ENCODE measurements around the gene DHRS11. TPM values are rescaled to one million over a fixed set of nuclear protein-coding genes. Genes with fewer than 3 reads are reported as not detected.

DHRS11 gene, protein sequence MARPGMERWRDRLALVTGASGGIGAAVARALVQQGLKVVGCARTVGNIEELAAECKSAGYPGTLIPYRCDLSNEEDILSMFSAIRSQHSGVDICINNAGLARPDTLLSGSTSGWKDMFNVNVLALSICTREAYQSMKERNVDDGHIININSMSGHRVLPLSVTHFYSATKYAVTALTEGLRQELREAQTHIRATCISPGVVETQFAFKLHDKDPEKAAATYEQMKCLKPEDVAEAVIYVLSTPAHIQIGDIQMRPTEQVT
- total RNA-seq = 100 to 1,000 TPM; 146 to 295 (median 162) TPM
- long read RNA-seq, donor 1, full-length matches to known transcripts = 178 of 247 reads
- long read RNA-seq, donor 1, partial matches to known transcripts = 22 of 247 reads
- long read RNA-seq, donor 1, other reads (novel, unspliced or antisense) = 47 of 247 reads
- long read RNA-seq, donor 2, full-length matches to known transcripts = 5 of 10 reads
- long read RNA-seq, donor 2, partial matches to known transcripts = 4 of 10 reads
- long read RNA-seq, donor 2, other reads (novel, unspliced or antisense) = 1 of 10 reads

DNA sequence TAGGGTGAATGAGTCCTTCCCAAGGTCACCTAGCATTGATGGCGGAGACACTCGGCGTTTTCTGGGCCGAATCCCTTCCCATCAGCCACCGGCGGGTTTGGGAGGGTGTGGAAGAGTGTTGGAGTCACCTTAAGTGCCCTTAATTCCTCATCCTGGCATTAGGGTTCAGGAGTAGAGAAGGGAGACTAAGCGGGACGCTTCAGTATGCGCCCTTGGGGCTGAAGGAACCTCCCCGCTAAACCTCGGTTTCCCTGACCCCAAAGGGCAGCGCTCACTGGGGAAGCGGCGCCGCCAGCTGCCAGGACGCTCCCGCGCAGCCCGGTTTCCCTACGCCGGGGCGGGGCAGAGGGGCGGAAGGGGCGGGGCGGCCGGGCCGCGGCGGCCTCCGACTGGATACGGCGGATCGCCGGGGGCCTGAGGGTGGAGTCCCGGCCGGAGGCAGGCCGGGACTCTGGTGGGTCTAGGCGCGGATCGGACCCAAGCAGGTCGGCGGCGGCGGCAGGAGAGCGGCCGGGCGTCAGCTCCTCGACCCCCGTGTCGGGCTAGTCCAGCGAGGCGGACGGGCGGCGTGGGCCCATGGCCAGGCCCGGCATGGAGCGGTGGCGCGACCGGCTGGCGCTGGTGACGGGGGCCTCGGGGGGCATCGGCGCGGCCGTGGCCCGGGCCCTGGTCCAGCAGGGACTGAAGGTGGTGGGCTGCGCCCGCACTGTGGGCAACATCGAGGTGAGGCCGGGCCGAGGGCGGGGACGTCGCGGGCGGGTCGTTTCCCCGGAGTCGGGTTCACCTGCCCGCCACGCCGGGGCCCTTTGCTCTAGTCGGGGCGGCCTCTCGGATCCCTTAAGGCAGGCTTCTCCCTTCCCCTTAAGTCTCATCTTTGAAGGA lies at the start of gene DHRS11:
Gene DHRS11, plus strand, starts transcription at position 446 of the 882 bp plus-strand sequence. Its CDS starts 131 bp downstream, at position 577.
- TF ChIP-seq, protein P1, sequence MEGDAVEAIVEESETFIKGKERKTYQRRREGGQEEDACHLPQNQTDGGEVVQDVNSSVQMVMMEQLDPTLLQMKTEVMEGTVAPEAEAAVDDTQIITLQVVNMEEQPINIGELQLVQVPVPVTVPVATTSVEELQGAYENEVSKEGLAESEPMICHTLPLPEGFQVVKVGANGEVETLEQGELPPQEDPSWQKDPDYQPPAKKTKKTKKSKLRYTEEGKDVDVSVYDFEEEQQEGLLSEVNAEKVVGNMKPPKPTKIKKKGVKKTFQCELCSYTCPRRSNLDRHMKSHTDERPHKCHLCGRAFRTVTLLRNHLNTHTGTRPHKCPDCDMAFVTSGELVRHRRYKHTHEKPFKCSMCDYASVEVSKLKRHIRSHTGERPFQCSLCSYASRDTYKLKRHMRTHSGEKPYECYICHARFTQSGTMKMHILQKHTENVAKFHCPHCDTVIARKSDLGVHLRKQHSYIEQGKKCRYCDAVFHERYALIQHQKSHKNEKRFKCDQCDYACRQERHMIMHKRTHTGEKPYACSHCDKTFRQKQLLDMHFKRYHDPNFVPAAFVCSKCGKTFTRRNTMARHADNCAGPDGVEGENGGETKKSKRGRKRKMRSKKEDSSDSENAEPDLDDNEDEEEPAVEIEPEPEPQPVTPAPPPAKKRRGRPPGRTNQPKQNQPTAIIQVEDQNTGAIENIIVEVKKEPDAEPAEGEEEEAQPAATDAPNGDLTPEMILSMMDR (IDR thresholded peaks at IDR 0.05) = no peak
- ATAC-seq = peak; percentile 91
- DNase-seq = peak; percentile 91 to 95 (median 91)
- Histone ChIP-seq H3K36me3 (ENCODE audit: low read depth) (no peaks in the 10 kb centered on the region), H3K9me3 (no peaks in the 10 kb centered on the region), H3K4me1 (ENCODE audit: low read depth) (peaks cover 33% of the 10 kb centered on the region), H3K4me3 (peak within 1 kb of the TSS; percentile 87)
- intact Hi-C loops (cut with DNase I, micrococcal nuclease) = no loop called here

DNA sequence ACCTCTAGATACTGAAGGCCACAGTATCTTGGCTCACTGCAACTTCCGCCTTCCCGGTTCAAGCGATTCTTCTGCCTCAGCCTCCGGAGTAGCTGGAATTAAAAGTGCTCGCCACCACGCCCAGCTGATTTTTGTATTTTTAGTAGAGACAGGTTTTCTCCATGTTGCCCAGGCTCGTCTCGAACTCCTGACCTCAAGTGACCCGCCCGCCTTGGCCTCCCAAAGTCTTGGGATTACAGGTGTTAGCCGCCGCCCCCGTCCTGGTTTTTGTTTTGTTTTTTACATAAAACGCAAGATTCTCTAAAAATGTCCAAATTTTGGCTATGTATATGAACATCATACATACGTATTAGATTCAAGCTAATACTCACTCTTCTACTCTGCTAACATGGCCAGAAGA lies 48.9 kb upstream of the DHRS11 start:
- intact Hi-C loops (cut with DNase I, micrococcal nuclease) = no loop called here
- no peak for ATAC-seq
- Histone ChIP-seq H3K36me3 (ENCODE audit: low read depth) (no peaks in the 10 kb centered on the region), H3K4me3 (no peak overlapping the region), H3K4me1 (ENCODE audit: low read depth) (peaks cover 28% of the 10 kb centered on the region), H3K9me3 (no peaks in the 10 kb centered on the region)
- no peak for DNase-seq
- TF ChIP-seq, protein P1 (IDR thresholded peaks at IDR 0.05) = no peak

DNA sequence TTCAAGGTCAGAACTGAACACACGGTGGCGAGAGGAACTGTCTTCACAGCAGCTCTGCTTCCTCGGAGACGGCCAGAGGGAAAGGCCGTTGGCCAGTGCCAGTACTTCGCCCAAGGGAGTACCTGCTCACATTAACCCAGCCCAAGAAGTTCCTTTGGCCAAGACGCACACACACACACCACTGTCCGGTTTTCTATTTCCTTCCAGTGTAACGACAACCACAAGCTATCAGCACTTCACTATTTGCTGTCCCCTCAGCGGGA lies 47.7 kb upstream of the DHRS11 start:
- peak; percentile 17 for ATAC-seq

DNA sequence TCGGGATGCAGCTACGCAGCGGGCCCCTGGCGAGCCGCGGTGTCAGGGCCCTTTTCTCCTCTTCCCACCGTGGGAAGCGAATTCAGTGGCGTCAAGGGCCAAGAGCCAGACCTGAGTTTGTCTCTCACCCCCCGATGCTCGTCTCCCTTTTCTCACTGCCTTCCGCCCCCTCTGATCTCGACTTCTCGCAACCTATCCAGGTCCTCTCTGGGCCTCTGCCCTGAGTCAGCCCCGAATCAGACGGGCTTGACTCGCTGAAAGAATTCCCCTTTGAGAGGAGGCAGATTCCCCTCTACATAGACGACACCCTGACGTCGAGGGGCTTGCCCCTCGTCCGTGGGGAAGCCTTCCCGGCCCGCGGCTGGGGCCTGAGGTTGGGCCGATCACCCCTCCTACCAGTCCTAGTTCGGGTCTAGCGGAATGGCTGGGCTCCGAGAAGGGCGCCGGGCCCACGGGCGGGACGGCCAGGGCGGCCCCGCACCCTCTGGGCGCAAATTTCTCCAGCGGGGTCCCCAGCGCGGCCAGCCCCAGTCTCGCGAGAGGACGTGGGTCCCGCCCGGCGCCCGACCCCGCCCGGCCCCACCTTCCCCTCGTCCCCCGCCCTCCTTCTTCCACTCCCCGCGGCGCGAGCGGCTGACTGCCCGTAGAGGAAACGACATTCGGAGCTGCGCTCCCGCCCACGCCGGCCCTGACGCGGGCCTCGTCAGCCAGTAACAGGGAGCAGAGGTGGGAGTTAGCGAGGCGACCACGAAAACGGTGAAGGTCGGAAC lies 47.2 kb upstream of the DHRS11 start, which contains the start of gene GGNBP2:
Gene GGNBP2, plus strand, starts transcription at position 613 of the 770 bp plus-strand sequence. CDS start 806 bp downstream, outside the sequence.
- Histone ChIP-seq H3K9me3 (no peaks in the 10 kb centered on the region), H3K36me3 (ENCODE audit: low read depth) (no peaks in the 10 kb centered on the region), H3K4me1 (ENCODE audit: low read depth) (peaks cover 39% of the 10 kb centered on the region), H3K4me3 (peak within 1 kb of the TSS; percentile 88)
- DNase-seq (peak; percentile 91 to 96 (median 96)), ATAC-seq (peak; percentile 87)
- TF ChIP-seq, protein P1 (IDR thresholded peaks at IDR 0.05) = no peak
- intact Hi-C loops (cut with DNase I, micrococcal nuclease) = no loop called here

More for the DNA sequence above, 47.7 kb upstream of the DHRS11 start:
- TF ChIP-seq, protein P1 (IDR thresholded peaks at IDR 0.05) = no peak
- Histone ChIP-seq H3K9me3 (no peaks in the 10 kb centered on the region), H3K4me1 (ENCODE audit: low read depth) (peaks cover 37% of the 10 kb centered on the region), H3K36me3 (ENCODE audit: low read depth) (no peaks in the 10 kb centered on the region), H3K4me3 (peak overlapping the region; percentile 88)
- intact Hi-C loops (cut with DNase I, micrococcal nuclease) = no loop called here
- peak in 1 of 3 donors; percentile 63 for DNase-seq

DNA sequence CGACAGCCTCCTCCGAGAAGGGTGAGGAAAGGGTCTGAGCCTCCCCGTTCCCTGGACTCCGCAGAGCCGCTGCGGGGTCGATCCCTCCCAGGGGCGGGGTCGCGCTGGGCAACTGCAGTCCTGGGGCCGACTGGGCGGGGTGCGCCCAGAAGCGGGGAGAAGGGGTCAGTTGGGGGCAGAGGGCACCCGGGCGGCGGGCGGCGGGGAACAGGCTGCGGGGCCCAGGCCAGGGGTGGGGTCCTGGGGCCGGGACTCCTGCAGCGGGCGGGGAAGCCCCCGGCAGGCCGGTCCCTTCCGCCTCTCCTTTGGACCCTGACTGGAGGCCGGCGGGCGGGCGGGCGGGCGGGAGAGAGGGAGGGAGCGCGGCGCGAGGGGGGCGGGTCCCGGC lies 46.6 kb upstream of the DHRS11 start:
- intact Hi-C loops (cut with DNase I, micrococcal nuclease) = no loop called here
- Histone ChIP-seq H3K36me3 (ENCODE audit: low read depth) (no peaks in the 10 kb centered on the region), H3K4me1 (ENCODE audit: low read depth) (peaks cover 44% of the 10 kb centered on the region), H3K4me3 (peak overlapping the region; percentile 88), H3K9me3 (no peaks in the 10 kb centered on the region)
- TF ChIP-seq, protein P1 (IDR thresholded peaks at IDR 0.05) = no peak
- no peak for ATAC-seq
- no peak for DNase-seq
